Measurements from ENCODE around the gene TGFBR2. TPM values are rescaled to one million over a fixed set of nuclear protein-coding genes. Genes with fewer than 3 reads are reported as not detected.

Gene TGFBR2
- total and polyA plus RNA-seq, 2 experiments from 2014 or later = 42.2 to 52.8 TPM

- 46% methylated on average over 2 of the region's 2 CpGs for WGBS (ENCODE audit: low lambda C conversion rate, missing lambda C conversion rate)
- Histone ChIP-seq H3K79me2 (no peaks in the 10 kb centered on the region), H4K20me1 (ENCODE audit: insufficient read depth, poor library complexity, severe bottlenecking) (no peaks in the 10 kb centered on the region), H3K4me1 (ENCODE audit: insufficient read depth) (no peaks in the 10 kb centered on the region), H3K27me3 (no peaks in the 10 kb centered on the region), H3K4me2 (no peak overlapping the region), H3K27ac (no peak overlapping the region), H3K36me3 (replicated peaks; ENCODE audit: insufficient read depth, low read depth) (no peaks in the 10 kb centered on the region), H3K9me2 (replicated peaks; ENCODE audit: insufficient read depth) (no peaks in the 10 kb centered on the region), H3K9me3 (ENCODE audit: low read depth) (no peaks in the 10 kb centered on the region), H3K4me3 (no peak overlapping the region), H2AFZ (no peak overlapping the region)
- no peak for TF ChIP-seq CTCF (IDR thresholded peaks at IDR 0.05; ENCODE audit: poor library complexity)
- no peak for TF ChIP-seq EZH2 (IDR thresholded peaks at IDR 0.05; ENCODE audit: borderline replicate concordance)
- no peak for TF ChIP-seq EZH2phosphoT487 (IDR thresholded peaks at IDR 0.05; ENCODE audit: low read depth, severe bottlenecking, unreplicated experiment)
- no peak for DNase-seq (ENCODE audit: low spot score)
These were observed 92.1 kb downstream of the TGFBR2 start for GRCh38 chr3:30698549-30698948.

- no peak overlapping the region for H2AFZ ChIP-seq
- H3K36me3 ChIP-seq (replicated peaks; ENCODE audit: insufficient read depth, low read depth) = no peaks in the 10 kb centered on the region
- H4K20me1 ChIP-seq (ENCODE audit: insufficient read depth, poor library complexity, severe bottlenecking) = no peaks in the 10 kb centered on the region
- H3K4me1 ChIP-seq (ENCODE audit: insufficient read depth) = no peaks in the 10 kb centered on the region
- no peaks in the 10 kb centered on the region for H3K79me2 ChIP-seq
- no peak for DNase-seq (ENCODE audit: low spot score)
- no peak overlapping the region for H3K27ac ChIP-seq
- no peaks in the 10 kb centered on the region for H3K9me3 ChIP-seq (ENCODE audit: low read depth)
- WGBS (ENCODE audit: low lambda C conversion rate, missing lambda C conversion rate) = 95% methylated on average over 4 of the region's 4 CpGs
- no peaks in the 10 kb centered on the region for H3K9me2 ChIP-seq (replicated peaks; ENCODE audit: insufficient read depth)
- H3K4me2 ChIP-seq = no peak overlapping the region
- no peaks in the 10 kb centered on the region for H3K27me3 ChIP-seq
- TF ChIP-seq EZH2 (IDR thresholded peaks at IDR 0.05; ENCODE audit: borderline replicate concordance) = no peak
- no peak for TF ChIP-seq EZH2phosphoT487 (IDR thresholded peaks at IDR 0.05; ENCODE audit: low read depth, severe bottlenecking, unreplicated experiment)
- TF ChIP-seq CTCF (IDR thresholded peaks at IDR 0.05; ENCODE audit: poor library complexity) = no peak
- H3K4me3 ChIP-seq = no peak overlapping the region
These were observed 93.5 kb downstream of the TGFBR2 start for GRCh38 chr3:30699927-30700326.

GRCh38 chr3:30700702-30701321 is 94.4 kb downstream of the TGFBR2 start:
- no peak for DNase-seq (ENCODE audit: low spot score)
- no peak overlapping the region for H3K4me3 ChIP-seq
- no peaks in the 10 kb centered on the region for H3K9me2 ChIP-seq (replicated peaks; ENCODE audit: insufficient read depth)
- H3K4me2 ChIP-seq = no peak overlapping the region
- no peaks in the 10 kb centered on the region for H3K4me1 ChIP-seq (ENCODE audit: insufficient read depth)
- no peaks in the 10 kb centered on the region for H4K20me1 ChIP-seq (ENCODE audit: insufficient read depth, poor library complexity, severe bottlenecking)
- no peak overlapping the region for H3K27ac ChIP-seq
- TF ChIP-seq EZH2 (IDR thresholded peaks at IDR 0.05; ENCODE audit: borderline replicate concordance) (no peak), CTCF (IDR thresholded peaks at IDR 0.05; ENCODE audit: poor library complexity) (no peak), EZH2phosphoT487 (IDR thresholded peaks at IDR 0.05; ENCODE audit: low read depth, severe bottlenecking, unreplicated experiment) (no peak)
- no peaks in the 10 kb centered on the region for H3K79me2 ChIP-seq
- H3K36me3 ChIP-seq (replicated peaks; ENCODE audit: insufficient read depth, low read depth) = no peaks in the 10 kb centered on the region
- H3K27me3 ChIP-seq = no peaks in the 10 kb centered on the region
- H2AFZ ChIP-seq = no peak overlapping the region
- WGBS (ENCODE audit: low lambda C conversion rate, missing lambda C conversion rate) = 97% methylated on average over 3 of the region's 3 CpGs
- no peaks in the 10 kb centered on the region for H3K9me3 ChIP-seq (ENCODE audit: low read depth)
